ENCODE measurements around the gene SPNS3.

Gene SPNS3

DNA sequence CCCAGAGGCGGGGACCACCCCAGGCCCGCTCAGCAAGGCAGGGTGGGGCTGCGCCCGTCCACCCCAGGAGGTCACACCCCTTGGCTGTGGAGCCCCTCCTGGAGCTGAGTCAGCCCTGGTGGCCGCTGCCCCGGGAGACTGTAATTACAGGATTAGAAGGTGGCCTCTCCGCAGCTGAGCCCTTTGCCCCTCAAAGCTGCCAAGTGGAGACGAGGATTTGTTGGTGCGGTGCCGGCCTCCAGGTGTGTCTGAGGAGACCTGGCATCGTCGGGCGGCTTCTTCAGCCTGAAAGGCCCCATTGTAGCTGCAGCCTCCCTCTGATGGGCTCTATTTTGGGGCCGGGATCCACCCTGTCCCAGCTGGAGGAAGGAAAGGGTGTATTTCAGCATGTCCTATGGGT is 42.3 kb downstream of the SPNS3 start:
- TF ChIP-seq, protein P1, sequence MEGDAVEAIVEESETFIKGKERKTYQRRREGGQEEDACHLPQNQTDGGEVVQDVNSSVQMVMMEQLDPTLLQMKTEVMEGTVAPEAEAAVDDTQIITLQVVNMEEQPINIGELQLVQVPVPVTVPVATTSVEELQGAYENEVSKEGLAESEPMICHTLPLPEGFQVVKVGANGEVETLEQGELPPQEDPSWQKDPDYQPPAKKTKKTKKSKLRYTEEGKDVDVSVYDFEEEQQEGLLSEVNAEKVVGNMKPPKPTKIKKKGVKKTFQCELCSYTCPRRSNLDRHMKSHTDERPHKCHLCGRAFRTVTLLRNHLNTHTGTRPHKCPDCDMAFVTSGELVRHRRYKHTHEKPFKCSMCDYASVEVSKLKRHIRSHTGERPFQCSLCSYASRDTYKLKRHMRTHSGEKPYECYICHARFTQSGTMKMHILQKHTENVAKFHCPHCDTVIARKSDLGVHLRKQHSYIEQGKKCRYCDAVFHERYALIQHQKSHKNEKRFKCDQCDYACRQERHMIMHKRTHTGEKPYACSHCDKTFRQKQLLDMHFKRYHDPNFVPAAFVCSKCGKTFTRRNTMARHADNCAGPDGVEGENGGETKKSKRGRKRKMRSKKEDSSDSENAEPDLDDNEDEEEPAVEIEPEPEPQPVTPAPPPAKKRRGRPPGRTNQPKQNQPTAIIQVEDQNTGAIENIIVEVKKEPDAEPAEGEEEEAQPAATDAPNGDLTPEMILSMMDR (conservative IDR thresholded peaks at IDR 0.05; ENCODE audit: low read length): no peak
- no peak for DNase-seq (ENCODE audit: low read depth)
- no peak overlapping the region for H3K4me3 ChIP-seq (ENCODE audit: low read length)

DNA sequence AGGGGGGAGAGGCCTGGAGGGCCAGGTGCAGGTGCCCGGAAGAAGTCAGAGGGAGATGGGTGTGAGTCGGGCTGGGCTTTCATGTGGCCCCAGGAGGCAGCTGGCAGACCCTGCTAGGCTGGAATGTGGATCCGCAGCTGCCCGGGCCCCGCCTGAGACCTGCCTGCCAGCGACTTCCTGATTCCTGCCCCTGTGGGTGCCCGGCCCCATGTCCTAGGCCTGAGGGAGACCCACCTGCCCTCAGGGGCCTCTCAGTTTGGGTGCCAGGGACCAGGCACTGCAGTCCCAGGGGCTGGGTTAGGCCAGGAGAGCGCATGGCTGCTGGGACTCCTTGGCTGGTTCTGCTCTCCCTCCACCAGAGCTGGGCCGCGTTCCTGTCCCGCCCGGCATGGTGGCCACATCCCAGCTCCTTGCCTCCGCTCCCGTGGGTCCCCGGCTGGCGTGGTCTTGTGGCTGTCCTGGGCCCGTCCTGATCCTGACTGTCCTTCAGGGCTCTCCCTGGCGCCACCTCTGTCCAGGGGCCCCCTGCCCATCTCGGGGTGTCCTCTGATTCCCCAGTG is 42.9 kb downstream of the SPNS3 start:
- H3K4me3 ChIP-seq (ENCODE audit: low read length): no peak overlapping the region
- TF ChIP-seq, protein P1 (conservative IDR thresholded peaks at IDR 0.05; ENCODE audit: low read length): no peak
- DNase-seq (ENCODE audit: low read depth): no peak

DNA sequence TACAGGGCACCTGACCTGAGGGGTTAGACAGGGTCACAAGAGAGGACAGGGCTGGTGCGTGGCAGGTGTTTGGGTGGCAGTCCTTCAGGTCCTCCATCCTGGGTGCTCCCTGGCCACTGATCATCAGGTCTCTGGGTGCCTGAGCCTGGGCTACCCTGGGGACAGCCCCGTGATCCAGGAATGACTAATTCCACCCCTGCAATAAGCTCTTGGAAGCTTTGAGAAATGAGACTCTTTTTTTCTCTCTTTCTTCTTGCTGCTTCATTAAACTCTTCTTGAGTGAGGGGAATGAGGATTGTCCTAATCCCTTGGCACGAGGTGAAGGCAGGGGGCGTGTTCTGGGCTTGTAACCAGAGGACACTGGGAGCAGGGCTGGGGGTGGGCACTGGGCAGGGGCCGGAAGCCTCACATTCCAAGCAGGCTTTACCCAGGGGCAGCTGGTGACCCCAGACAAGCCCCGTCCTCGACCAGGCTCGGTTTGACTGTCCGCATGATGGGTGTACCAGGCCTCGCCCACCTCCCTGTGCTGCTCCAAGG is 43.6 kb downstream of the SPNS3 start:
- H3K4me3 ChIP-seq (ENCODE audit: low read length): no peak overlapping the region
- no peak for DNase-seq (ENCODE audit: low read depth)
- TF ChIP-seq, protein P1 (conservative IDR thresholded peaks at IDR 0.05; ENCODE audit: low read length): no peak

DNA sequence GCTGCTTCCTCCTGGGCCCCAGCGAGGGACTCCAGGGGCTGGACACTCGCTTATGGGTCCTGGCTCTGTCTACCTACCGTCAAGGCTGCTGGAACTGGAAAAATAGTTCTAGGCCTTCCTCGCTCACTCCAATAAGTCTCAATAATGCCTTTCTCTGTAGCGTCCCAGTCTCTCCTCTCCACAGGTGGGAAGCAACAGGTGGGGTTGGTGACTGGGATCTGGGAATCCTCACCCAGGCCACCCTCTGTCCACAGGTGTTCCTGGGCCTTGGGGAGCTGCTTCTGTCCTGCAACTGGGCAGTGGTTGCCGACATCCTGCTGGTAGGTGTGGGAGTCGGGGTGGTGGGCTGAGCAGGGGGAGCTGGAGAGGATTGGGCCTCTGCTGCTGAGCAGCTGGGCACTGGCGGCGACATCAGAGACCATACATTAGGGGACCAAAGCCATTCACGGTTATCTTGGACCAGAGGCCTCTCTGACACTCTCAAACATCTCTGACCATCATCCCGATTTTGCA is 44.6 kb downstream of the SPNS3 start:
- H3K4me3 ChIP-seq (ENCODE audit: low read length): no peak overlapping the region
- TF ChIP-seq, protein P1 (conservative IDR thresholded peaks at IDR 0.05; ENCODE audit: low read length): no peak
- DNase-seq (ENCODE audit: low read depth): no peak

DNA sequence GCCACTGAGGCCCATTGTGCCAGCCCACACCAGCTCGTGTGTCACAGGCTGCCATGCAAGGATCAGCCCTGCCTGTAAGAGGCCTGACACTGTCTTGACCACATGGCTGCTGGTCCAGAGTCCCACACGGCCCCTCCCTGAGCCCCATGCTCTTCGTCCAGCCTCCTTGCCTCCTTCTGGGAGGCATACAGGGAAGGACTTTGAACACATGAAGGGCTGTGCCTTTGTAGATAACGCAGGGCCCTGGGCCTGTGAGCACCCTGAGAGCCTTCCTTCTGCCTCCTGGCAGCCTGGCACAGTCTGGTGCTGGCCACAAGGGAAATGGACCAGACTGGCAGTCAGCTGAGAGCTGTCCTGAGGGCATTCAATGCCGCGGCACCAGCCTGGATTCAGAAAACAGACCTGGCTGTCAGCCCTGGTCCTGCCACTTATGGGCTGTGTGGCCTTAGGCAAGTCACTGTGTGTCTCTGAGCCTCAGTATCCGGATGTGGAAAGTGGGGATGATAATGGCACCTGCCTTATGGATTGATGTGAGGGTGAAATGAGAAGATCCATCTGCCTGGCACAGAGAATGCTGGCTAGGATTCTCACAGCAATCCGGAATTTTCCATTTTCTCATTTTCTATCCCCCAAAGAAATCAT is 45.7 kb downstream of the SPNS3 start:
- H3K4me3 ChIP-seq (ENCODE audit: low read length): no peak overlapping the region
- no peak for DNase-seq (ENCODE audit: low read depth)
- TF ChIP-seq, protein P1 (conservative IDR thresholded peaks at IDR 0.05; ENCODE audit: low read length): no peak

DNA sequence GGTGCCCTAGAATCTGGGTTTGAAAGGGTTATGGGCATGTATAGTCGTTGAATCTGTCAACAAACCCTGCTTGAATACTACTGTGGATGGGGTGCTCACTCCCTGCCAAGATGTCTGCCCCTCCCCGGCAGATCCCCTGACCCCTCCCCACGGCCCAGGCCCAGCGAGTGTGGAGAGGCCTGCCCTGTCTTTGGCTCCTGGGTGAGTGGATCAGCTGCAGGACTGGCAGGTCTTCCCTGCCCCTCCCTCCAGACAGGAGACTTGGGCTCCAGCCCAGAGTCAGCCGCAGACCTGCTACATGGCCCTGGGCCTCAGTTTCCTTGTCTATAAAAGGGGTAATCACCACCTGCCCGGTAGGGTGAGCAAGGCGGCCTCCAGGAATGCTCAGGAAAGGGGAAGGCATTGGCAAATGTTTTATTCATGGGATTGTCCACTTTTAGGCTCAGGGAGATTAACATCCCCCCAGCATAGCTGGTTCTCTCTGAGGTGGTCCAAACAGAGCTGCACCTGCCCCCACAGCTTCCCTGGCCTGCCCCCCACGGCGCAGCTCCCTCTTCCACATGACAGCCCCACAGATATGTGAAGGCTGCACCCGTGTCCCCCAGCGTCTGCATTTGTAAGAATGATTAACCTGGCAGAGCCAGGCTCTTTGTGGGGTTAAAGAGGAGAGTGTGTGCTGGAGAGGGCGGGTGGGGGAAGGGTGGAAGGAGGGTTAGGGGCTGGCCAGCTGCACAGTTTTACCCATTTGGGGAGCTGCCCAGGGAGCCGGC is 46.4 kb downstream of the SPNS3 start:
- H3K4me3 ChIP-seq (ENCODE audit: low read length): no peak overlapping the region
- TF ChIP-seq, protein P1 (conservative IDR thresholded peaks at IDR 0.05; ENCODE audit: low read length): no peak
- no peak for DNase-seq (ENCODE audit: low read depth)
